OCI-LY1 (cell line): Measurements from ENCODE around the gene KCP.

ENCODE experiments used
- H2AFZ ChIP-seq: fragments of 200-600 bp; sonication (generic), shearing (Covaris generic); 2 replicates; pipeline ENCODE4 v1.6.0; 2014; ENCODE audit warnings: antibody characterized with exemption, mild to moderate bottlenecking, low read length
- H3F3A ChIP-seq: fragments of 200-600 bp; sonication (generic), shearing (Covaris generic); 2 replicates; pipeline ENCODE4 v1.6.0; 2014; ENCODE audit warnings: mild to moderate bottlenecking, antibody characterized with exemption, low read length, moderate library complexity; ENCODE audit not compliant: insufficient read depth
- H3K27ac ChIP-seq: fragments of 200-600 bp; sonication (generic); 2 replicates; pipeline ENCODE4 v1.5.1; 2014; ENCODE audit warnings: low read length, mixed run types, mild to moderate bottlenecking, low read depth; ENCODE audit not compliant: poor library complexity, severe bottlenecking
- H3K27me3 ChIP-seq: fragments of 200-600 bp; sonication (generic); 2 replicates; pipeline ENCODE4 v1.6.0; 2014; ENCODE audit warnings: antibody characterized with exemption, mild to moderate bottlenecking, low read length, moderate library complexity; ENCODE audit not compliant: insufficient read depth
- H3K36me3 ChIP-seq: fragments of 200-600 bp; sonication (generic); 2 replicates; pipeline ENCODE4 v1.6.1; 2014; ENCODE audit warnings: mild to moderate bottlenecking, antibody characterized with exemption, low read length, moderate library complexity, mixed read lengths; ENCODE audit not compliant: insufficient read depth
- H3K4me1 ChIP-seq: fragments of 200-600 bp; sonication (generic); 2 replicates; pipeline ENCODE4 v1.5.1; 2014; ENCODE audit warnings: mild to moderate bottlenecking, low read length, moderate library complexity; ENCODE audit not compliant: insufficient read depth, severe bottlenecking
- H3K4me2 ChIP-seq: fragments of 200-600 bp; sonication (generic), shearing (Covaris generic); 2 replicates; pipeline ENCODE4 v1.6.1; 2014; ENCODE audit warnings: low read length
- H3K4me3 ChIP-seq: fragments of 200-600 bp; sonication (generic); 2 replicates; pipeline ENCODE4 v1.5.1; 2014; ENCODE audit warnings: low read length, low read depth, mild to moderate bottlenecking, mixed read lengths; ENCODE audit not compliant: poor library complexity, severe bottlenecking
- H3K79me2 ChIP-seq: fragments of 200-600 bp; shearing (Covaris generic); 2 replicates; pipeline ENCODE4 v1.6.1; 2016; ENCODE audit warnings: mixed run types, low read length, mixed read lengths; ENCODE audit not compliant: insufficient read depth
- H3K9ac ChIP-seq: fragments of 200-600 bp; sonication (generic), shearing (Covaris generic); 2 replicates; pipeline ENCODE4 v1.6.1; 2014; ENCODE audit warnings: mild to moderate bottlenecking, low read length, mixed read lengths
- H3K9me2 ChIP-seq: fragments of 200-600 bp; sonication (generic), shearing (Covaris generic); 2 replicates; pipeline ENCODE4 v1.6.1; 2014; ENCODE audit warnings: low read depth, mild to moderate bottlenecking, low read length, mixed read lengths
- H3K9me3 ChIP-seq: fragments of 200-600 bp; shearing (Covaris generic); 2 replicates; pipeline ENCODE4 v1.6.1; 2014; ENCODE audit warnings: low read length, mixed read lengths
- H4K20me1 ChIP-seq: fragments of 200-600 bp; sonication (generic), shearing (Covaris generic); 2 replicates; pipeline ENCODE4 v1.6.0; 2016; ENCODE audit warnings: mild to moderate bottlenecking, low read length; ENCODE audit not compliant: insufficient read depth
- CTCF ChIP-seq: fragments of 200-600 bp; sonication (generic), shearing (Covaris generic); IDR thresholded peaks from 2 replicates; pipeline ENCODE4 v1.5.1; 2017; ENCODE audit warnings: mild to moderate bottlenecking, antibody characterized with exemption, low read length, moderate library complexity, mixed read lengths
- EZH2 ChIP-seq: fragments of 200-600 bp; sonication (generic), shearing (Covaris generic); IDR thresholded peaks from 2 replicates; pipeline ENCODE4 v1.8.0; 2017; ENCODE audit warnings: borderline replicate concordance, mixed run types, mild to moderate bottlenecking, antibody characterized with exemption, low read length, moderate library complexity, mixed read lengths

The KCP gene

GRCh38 chr7:128894101-128894440, 16.4 kb downstream of the KCP start:
- Histone ChIP-seq H3K4me1 (peaks cover 11% of the 10 kb centered on the region), H3K79me2 (no peaks in the 10 kb centered on the region)

GRCh38 chr7:128893251-128894100, 17.0 kb downstream of the KCP start:
- peaks cover 10% of the 10 kb centered on the region; the same call in 1 of the 2 replicates for H3K27me3 ChIP-seq
- no peak overlapping the region for H3K4me3 ChIP-seq
- no peaks in the 10 kb centered on the region for H4K20me1 ChIP-seq
- no peaks in the 10 kb centered on the region for H3K36me3 ChIP-seq
- H3K9me2 ChIP-seq = no peaks in the 10 kb centered on the region
- no peak overlapping the region for H3K27ac ChIP-seq
- H2AFZ ChIP-seq = no peak overlapping the region
- H3K9me3 ChIP-seq = no peaks in the 10 kb centered on the region
- no peak overlapping the region for H3K9ac ChIP-seq
- H3K4me2 ChIP-seq = no peak overlapping the region
- H3F3A ChIP-seq = no peaks in the 10 kb centered on the region
- TF ChIP-seq CTCF (no peak), EZH2 (no peak)
- H3K4me1 ChIP-seq = peaks cover 11% of the 10 kb centered on the region
- H3K79me2 ChIP-seq = no peaks in the 10 kb centered on the region

More at GRCh38 chr7:128894101-128894440, 16.4 kb downstream of the KCP start:
- Histone ChIP-seq H2AFZ (no peak overlapping the region), H3K27ac (no peak overlapping the region), H3K9me3 (peaks cover 3% of the 10 kb centered on the region), H3K4me3 (no peak overlapping the region), H3K4me2 (no peak overlapping the region), H3F3A (no peaks in the 10 kb centered on the region), H3K36me3 (no peaks in the 10 kb centered on the region; the same call in 1 of the 2 replicates), H4K20me1 (no peaks in the 10 kb centered on the region), H3K9ac (no peak overlapping the region), H3K9me2 (no peaks in the 10 kb centered on the region), H3K27me3 (peaks cover 10% of the 10 kb centered on the region; the same call in 1 of the 2 replicates)
- TF ChIP-seq CTCF (no peak), EZH2 (no peak)

- Histone ChIP-seq H3K79me2 (no peaks in the 10 kb centered on the region), H3K9ac (no peak overlapping the region), H3K9me2 (no peaks in the 10 kb centered on the region), H2AFZ (no peak overlapping the region), H3K4me1 (peaks cover 11% of the 10 kb centered on the region), H3K4me2 (no peak overlapping the region), H3F3A (no peaks in the 10 kb centered on the region), H3K27ac (no peak overlapping the region), H3K36me3 (no peaks in the 10 kb centered on the region), H3K27me3 (peaks cover 10% of the 10 kb centered on the region; the same call in 1 of the 2 replicates), H4K20me1 (no peaks in the 10 kb centered on the region), H3K4me3 (no peak overlapping the region), H3K9me3 (no peaks in the 10 kb centered on the region)
- TF ChIP-seq EZH2 (no peak), CTCF (no peak)
Observed at GRCh38 chr7:128892521-128893250, 17.8 kb downstream of the KCP start.
